Ishikawa (cell line): ENCODE data around the gene GIT2.

Source experiments
- EGR1 ChIP-seq: IDR thresholded peaks from 2 replicates; pipeline ENCODE4 v1.6.1; 2012
- EP300 ChIP-seq: IDR thresholded peaks from 2 replicates; pipeline ENCODE4 v1.6.1; 2012; ENCODE audit warnings: borderline replicate concordance
- RAD21 ChIP-seq: IDR thresholded peaks from 2 replicates; pipeline ENCODE4 v1.6.1; 2012; ENCODE audit warnings: low read depth
- TEAD4 ChIP-seq: IDR thresholded peaks from 2 replicates; pipeline ENCODE4 v1.6.1; 2012

GRCh38 chr12:109953656-109954055, 42.5 kb downstream of the GIT2 start:
- TF ChIP-seq RAD21 (no peak), EP300 (no peak), EGR1 (no peak), TEAD4 (no peak)
